NCI-H1436 treated with DMSO at 0.1 percent for 48 hours (cell line): ENCODE data around the gene SH3RF3.

Experiments used
- DNase-seq: peaks from one replicate; lab custom pipeline; 2025; lab: John Stamatoyannopoulos, UW

The SH3RF3 gene

DNA sequence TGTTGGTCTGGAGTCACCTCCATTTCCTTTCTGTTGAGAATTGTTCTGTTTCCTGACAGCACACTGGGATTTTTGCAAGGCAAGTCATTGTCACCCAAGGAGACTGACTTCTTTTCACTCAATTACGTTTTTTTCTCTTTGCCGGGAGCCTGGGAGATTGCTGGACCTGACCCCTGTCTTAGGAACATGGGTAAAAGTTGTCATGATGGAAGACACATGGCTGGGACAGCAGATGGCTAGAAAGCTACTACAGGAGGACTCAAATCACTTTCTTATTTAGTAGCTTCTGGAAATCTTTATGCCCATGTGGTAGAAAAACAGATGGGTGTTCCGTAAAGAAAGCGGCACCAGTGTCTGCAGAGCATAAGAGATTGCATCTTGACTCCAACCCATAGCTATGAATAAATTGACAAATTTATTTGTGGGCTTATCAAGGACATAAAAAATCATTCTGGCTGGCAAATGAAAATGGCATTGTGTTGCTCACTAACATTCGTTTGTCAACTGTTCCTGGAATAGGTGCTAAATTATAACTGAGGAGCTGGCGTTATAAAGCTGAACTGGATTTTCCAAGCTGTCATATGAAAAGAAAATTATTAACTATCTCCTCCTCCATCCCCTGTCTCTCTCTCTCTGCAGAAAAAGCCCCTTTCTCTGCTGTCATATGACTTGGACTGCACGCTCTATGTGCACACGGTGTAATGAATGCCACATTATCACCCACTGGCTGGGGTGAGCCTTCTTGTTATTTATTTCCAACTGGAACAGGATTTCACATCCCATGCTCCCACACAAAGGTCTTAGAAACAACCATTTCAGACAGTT, 159.8 kb downstream of the SH3RF3 start:
- DNase-seq, result no peak

DNA sequence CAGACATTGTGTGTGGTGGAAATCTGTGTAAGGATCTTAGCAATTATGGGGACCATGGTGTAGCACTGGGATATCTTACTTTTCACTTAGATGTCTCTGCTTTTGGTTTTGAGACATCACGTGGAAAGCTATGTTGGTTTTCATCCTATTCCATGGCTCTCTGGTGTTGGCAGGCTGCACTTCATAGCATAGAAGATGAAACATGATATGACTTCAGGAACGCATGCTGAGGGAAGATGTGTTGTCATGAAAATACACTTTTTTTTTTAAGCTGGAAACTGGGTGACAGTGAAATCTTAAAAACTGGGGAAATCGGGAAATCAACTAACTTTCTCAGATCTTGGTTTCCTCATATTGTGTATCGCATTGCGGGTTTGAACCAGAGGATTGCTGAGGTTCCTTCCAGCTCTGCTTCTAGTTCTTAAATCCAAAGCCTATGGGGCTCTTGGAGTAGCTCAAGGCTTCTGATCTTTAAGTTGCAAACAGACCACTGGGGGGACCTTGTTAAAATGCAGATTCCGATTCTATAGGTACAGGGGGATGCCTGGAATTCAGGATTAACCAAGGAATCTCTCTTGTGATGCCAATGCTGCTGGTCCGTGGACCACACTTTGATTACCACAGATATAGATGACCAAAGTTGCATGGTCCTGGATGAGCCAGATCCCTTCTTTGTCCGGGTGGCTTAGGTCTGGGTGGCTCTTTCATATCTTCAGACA, 160.7 kb downstream of the SH3RF3 start:
- no peak for DNase-seq

DNA sequence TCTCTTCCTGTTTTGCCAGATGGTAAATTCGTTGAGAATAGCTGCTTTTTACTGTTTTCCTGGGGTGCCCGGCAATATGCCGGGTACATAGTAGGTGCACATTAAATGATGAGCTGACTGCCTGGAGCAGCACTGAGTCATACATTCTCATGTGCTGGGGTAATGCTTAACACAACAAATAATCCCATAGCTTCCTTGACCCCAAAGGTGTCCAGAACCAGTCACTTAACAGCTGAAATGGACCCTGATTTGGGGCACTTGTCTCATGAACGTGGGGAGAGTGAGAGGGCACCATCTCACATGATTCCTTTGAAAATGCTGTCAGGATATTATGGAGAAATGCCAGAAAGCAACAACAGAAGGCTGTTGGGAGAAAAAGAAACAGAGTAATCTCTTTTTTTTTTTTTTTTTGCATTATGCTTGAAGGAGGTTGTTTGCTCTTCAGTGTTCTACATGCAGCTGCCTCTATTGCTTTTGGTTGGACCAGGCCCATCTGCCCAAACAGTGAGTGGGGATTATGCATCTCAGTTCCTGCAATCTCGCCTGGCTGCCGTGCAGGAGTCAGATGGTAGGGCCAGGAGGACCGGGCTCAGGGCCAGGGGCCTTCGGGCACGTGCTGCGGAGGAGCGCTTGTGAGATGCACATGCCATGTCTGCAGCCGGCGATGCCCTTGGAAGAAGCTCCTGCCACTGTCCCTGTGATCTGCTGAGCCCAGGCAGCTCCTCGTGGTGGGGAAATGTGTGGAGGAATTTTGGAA, 162.1 kb downstream of the SH3RF3 start:
- DNase-seq, result no peak

DNA sequence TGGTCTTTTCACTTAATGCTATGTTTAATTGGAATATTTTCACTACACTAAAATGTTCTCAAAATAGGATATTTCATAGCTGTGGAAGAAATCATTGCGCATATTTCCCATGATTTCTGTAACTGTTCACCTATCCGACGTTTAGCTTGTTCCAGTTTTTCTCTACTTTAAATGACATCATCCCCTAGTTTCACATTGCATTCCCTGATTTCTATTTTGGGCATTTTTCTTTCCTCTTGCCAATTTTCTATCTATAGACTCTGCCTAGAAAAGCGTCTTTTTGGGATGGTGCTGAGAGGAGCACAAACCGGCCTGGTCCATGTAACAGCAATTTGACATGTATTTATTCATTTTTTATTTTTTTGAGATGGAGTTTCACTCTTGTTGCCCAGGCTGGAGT, 163.4 kb downstream of the SH3RF3 start:
- DNase-seq, result no peak

DNA sequence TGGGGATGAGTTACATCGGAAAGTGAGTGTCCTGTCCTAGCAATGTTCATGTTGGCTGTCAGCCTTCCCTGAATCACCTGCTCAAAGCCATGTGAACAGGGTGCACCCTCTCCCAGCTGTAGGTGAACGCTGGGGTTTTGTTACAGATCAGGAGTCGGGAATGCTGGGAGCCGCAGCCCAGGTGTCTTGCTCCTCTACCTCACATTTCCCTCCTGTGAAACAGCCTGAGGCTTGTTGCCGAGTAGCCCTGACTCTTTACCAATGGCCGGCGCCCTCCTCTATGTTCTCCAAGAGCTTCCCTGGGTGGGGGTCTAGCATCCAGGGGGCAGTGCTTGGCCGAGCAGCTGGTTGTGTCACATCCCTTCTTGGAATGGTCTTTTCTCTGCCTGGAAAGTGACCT, 164.7 kb downstream of the SH3RF3 start:
- DNase-seq, result no peak

DNA sequence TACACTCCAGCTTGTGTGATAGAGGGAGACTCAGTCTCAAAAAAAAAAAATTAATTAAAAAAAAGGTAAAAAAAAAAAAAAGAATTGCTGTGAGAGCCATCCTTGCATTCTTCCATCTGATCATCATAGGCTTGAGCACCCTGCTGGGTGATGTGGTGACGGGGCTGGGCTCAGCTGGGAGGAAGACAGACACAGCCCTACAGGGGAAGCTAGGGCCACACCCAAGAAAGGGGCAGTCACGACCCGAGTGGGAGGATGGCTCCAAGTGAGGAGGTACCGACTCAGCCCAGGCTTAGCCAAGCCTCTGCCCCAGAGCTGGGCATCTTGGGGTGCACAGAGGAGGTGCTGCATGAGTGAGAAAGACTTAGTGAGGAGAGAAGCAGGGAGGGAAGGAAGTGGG, 165.5 kb downstream of the SH3RF3 start:
- DNase-seq, result no peak

DNA sequence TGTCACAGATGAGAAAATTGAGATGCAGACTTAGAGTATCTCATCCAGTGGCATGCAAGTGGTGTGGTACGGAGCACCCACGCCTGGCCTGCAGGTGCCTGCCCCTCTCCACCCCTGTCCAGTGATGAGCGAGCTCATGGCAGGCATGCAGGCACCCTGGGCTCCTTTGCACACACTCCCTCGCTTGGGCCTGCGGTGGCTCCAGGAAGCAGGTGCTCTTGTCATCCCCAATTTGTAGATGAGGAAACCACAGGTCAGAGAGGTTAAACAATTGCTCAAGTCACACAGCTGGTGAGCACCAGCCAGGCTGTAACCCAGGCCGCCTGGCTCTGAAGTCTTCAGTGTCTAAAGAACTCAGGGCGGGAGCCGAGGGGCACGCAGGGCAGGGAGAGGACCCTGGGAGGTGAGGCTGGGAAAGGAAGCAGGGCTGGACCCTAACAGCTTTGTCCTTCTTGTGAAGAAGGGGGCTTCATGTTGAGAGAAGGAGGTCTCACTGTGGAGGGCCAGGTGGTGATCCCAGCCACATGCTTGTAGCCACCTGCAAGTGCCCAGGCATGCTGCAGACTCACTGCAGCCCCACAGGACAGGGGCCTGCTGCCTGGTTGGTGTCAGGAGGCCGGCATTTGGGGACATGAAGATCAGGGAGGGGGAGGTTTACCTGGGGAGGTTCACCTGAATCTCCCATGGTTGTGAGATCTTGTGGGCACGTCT, 166.2 kb downstream of the SH3RF3 start:
- DNase-seq, result no peak

DNA sequence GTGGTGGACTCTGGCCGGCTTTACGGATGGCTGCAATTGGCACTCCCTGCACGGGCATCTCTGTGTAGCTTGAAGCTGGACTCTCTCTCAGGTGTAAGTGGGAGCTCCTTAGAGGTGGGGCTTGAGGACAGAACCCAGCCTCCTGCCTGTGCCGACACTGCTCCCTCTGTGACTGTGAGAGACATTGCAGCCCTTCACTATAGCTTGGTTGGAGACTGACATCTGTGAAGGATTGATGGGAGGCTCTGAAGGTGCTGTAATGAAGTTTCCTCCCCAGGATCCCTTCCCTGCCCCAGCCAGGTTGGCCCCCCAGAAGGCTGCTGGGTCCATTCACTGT, 166.7 kb downstream of the SH3RF3 start:
- DNase-seq, result no peak

DNA sequence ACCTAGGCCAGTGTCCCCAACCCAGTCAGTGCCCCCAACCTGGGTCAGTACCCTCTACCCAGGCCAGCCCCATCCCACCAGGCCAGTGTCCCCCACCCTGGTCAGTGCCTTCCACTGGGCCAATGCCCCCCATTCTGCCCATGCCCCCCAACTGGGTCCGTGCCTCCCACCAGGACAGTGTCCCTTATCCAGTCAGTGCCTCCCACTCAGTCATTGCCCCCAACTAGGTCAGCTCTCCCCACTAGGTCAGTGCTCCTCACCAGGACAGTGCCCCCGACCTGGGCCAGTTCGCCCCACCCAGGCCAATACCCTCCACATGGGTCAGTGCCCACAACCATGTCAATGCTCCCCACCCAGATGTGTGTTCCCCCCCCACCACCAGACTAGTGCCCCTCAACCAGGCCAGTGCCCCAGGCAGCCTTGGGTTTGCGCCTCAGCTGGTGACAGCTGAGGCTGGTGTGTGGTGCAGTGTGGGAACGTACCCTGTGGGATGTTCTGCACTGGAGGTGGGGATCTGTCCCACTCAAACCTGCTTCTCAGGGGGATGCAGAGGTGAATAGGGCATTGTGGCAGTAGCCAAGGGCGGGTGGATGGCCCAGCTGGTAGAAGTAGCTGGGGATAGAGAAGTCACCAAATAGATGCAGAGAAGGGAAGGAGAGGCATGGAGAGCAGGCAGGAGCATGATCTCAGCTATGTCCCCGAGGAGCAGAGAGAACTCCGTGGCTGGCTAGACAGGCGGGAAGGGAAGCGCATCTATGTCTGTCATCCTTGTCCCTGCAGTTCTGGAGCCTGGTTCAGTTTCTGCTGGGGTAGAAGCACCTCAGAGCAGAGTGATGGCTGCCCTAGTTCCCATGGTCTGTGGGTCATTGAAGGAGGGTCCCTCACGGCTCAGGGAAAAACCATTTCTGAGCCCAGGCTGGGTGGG, 168.8 kb downstream of the SH3RF3 start:
- DNase-seq, result no peak

DNA sequence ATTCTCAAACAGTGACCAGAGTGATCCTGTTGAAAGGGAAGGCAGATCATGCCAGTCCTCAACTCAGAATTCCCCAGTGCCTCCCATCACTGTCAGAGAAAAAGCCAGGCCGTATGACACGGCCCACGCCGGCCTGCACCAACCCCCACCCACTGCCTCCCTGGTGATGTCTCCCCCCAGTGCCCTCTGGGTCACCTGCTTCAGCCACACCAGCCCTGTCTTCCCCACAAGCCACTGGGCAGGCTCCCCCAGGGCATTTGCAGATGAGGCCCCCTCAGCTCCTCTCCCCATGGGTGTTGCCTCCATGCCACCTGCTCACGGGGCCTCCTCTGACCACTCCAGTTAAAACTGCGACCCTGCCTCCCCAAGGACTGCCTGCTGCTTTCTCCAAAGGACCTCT, 169.8 kb downstream of the SH3RF3 start:
- no peak for DNase-seq

DNA sequence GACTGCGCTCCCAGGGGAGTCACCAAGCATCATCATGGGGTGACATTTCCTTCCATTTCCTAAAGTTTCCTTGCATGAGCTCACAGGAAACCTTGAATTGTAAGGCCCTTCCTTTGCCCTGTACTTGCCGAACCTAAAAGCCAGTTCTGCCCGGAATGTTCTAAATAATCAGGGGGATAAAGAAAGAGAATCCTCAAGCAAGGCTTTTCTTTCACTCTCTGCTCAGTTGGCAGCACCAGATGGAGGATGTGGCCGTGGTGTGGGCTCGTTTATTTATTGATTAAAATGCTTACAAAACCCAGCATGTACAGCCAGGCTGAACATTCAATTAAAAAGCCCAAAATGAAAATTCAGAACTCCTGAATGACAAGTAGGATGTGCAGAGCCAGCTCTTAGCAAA, 170.5 kb downstream of the SH3RF3 start:
- no peak for DNase-seq

DNA sequence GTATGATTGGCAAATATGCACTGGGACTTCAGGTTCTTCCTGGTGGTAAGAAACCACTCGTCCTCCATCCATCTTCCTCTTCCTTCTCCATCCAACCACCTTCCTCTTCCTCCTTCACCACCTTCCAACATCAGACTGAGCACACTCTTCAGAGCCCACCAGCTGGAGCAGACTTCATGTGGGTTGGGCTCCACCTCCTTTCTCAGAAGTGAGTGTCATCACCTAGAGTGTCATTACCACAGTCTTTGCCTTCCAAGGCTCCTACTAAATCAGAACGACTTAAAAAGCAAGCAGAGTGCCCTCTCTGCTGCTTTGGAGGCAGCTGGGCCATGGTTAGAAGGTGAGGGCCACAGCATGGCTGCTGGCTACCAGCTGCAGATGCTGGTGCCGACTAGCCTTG, 171.6 kb downstream of the SH3RF3 start:
- DNase-seq, result no peak

DNA sequence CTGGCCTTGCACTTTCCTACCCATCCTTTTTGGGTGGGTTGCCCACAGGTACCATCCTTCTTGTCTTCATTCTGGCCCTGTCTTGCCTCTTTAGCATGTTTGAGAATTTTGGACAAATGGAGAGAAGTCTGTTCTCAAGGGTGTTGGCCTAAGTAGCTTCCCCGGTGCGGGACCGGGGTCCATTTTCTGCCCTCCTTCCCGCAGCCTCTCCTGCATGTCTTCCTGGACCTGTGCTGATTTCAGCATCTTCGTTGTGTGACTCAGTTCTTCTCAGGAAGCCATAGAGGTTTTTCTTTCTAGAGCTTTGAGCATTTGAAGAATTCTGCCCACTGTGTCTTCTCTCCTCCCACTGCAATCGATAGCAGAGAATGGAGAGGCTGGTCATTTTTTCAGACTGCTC, 172.7 kb downstream of the SH3RF3 start:
- DNase-seq, result no peak

DNA sequence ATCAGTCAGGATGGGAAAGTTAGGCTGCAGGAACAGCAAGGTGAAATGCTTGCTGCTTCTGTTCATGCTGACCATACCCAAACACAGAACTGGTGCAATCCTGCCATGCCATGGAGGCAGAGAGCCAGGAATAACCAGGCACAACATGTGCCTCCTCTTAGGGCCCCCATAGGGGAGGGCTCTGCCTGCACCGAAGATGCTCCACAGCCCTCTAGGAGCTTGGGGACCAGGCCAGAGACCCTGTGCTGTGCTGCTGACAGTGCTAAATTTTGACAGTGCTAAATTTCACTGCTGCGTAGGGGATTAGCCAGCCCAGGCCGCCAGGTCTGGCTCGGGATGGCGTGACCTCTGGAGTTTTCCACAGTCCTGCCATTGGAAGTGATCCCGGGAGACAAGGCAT, 173.3 kb downstream of the SH3RF3 start:
- DNase-seq, result no peak

DNA sequence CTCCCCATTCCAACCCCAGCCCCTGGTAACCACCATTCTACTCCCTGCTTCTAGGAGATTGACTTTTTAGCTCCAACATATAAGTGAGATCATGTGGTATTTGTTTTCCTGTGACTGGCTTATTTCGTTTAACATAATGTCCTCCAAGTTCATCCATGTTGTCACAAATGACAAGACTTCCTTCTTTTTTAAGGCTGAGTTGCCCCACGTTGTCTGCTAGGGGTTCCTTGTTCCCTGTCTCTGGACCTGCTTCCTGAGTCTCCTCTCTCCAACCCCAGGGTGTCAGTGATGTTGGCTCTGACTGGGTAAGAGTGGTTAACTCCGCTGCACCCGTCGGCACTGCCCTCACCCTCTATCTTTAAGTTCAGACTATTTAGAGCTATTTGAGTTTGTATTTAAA, 175.2 kb downstream of the SH3RF3 start:
- DNase-seq, result no peak

DNA sequence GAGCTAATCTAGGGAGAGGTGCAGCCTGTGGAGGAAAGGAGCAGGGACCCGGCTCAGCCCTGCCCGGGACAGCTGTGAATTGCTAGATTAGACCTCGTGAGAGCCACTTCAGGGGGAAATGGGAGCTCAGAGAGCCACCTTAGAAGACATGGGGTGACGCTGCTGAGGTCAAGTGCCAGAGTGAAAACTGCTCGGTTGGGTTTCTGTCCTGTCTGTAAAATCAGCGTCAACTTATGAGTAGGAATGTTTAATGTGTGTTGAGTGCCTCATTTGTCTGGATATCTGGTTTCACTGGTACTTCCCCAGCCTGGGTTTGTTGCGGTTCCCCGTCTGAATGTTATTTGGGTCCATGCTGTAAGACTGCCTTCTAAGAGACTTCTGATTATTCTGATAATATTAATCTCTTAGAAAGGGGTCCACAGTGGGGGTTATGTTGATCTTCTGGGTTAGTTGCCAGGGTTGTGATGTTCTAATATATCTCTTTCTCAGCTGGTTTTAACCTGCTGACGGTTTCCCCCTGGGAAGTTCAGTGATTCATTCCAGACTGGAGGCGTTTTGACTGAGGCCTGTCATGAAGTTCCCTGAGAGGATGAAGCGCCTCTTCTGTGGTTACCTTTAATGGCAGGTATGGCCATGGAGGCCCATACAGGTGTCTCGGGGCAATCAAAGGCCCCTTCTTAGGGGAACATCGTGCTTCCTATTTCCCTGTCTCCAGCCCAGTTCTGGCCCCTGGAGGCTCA, 175.9 kb downstream of the SH3RF3 start:
- no peak for DNase-seq

DNA sequence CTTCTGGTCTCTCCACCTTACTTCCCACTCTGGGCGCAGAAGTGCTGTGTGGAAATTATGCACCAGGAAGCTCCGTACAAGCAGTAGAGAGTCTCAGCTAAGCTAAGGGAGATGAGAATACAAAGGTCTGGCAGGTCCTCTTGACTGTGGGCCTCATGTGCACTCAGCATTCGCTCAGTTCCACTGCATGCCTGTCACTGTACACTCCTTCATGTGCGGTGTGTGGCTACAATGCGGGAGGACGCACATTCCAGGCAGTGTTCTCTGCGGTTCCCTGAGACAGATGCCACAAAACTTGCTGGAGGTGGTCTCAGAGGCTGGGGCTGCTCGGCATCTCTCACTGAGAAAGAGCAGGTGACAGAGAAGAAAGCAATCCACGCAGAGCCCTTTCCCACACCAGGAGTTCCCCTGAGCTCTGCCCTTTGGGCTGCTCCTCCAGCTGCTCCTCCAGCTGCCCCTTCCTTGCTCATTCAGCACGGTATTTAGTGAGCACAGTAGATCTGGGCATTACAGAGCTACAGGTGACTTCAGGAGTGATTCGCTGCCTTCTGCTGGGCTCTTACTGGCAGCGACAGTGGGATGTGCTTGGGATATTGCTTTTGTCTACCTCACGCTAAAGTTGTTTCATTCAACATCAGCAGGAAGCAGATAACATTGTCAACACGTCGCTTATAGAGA, 176.6 kb downstream of the SH3RF3 start:
- no peak for DNase-seq

DNA sequence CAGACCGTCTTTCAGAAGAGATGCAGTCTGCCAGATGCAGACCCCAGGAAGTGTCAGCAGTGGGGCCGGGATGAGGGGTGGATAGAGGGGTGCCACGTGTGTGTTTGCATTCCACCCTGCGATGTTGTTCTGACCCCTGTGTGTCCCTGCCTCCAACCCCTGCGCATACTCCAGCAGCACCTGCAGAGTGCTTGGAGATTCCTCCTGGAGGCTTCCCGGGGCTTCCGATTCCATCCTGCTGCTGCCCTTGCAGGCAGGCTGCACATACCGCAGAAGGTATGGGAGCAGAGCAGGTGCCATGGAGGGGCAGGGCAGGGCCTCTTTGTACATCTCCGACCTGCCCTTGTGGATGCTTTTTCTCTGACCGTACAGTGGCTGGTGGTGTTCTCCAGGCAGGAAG, 177.2 kb downstream of the SH3RF3 start:
- no peak for DNase-seq

DNA sequence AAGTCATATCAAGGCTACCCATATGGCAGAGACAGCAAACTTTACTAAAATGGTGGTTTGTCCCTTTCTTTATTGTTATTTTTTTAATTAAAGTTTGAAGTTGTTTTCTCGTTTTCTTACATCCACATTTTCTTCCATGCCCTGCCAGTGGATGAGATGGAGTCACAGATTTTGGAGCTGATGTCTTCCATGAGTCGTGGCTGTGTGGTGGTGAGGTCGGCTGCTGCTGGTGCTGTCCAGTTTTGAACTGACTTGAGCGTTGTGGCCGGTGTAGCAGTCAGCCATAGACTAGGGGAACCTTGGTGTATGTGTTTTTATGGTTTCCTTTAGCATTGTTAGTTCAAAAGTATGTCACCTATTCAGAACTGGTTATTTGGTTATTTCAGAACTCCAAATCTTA, 182.8 kb downstream of the SH3RF3 start:
- no peak for DNase-seq

DNA sequence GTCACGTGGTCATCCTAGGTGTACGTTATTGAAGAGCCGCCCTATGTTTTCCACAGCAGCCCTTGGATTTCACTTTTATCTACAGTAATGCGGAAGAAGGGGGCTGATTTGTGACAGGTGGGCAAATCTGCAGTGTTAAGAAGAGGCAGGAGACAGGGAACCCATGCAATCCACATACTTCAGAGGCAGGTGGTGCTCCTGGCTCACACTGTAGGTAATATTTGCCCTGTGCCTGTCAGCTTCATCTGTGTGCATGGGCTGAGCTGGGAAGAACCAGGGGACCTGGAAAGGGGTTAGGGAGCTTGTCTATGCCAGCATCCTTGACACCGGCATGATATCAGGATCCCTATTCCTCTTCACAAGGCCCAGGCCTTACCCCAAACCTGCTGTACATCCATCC, 183.9 kb downstream of the SH3RF3 start:
- no peak for DNase-seq
